H9 (cell line): ENCODE results near the gene FAM83F. TPM values are rescaled to one million over a fixed set of nuclear protein-coding genes. Genes with fewer than 3 reads are reported as not detected.

Source experiments
- DNase-seq: peaks from one replicate; pipeline ENCODE4 v3.0.0-alpha.2; 2017
- H2AFZ ChIP-seq: one replicate; pipeline ENCODE4 v1.6.1; 2013; ENCODE audit warnings: mild to moderate bottlenecking, low read length, control low read depth, moderate library complexity
- H2AK5ac ChIP-seq: 2 replicates; pipeline ENCODE4 v1.6.1; 2013; ENCODE audit warnings: low read length, control low read depth, mixed read lengths; ENCODE audit not compliant: insufficient read length
- H2BK120ac ChIP-seq: one replicate; pipeline ENCODE4 v1.6.1; 2013; ENCODE audit warnings: low read depth, mild to moderate bottlenecking, low read length, control low read depth, inconsistent platforms; ENCODE audit not compliant: poor library complexity, severe bottlenecking
- H2BK12ac ChIP-seq: 2 replicates; pipeline ENCODE4 v1.6.1; 2013; ENCODE audit warnings: low read length, control low read depth, mixed read lengths, low read depth; ENCODE audit not compliant: insufficient read length
- H2BK15ac ChIP-seq: 2 replicates; pipeline ENCODE4 v1.6.1; 2013; ENCODE audit warnings: low read depth, low read length, control low read depth
- H2BK20ac ChIP-seq: one replicate; pipeline ENCODE4 v1.6.1; 2013; ENCODE audit warnings: low read depth, mild to moderate bottlenecking, low read length, control low read depth, inconsistent platforms; ENCODE audit not compliant: poor library complexity, severe bottlenecking
- H2BK5ac ChIP-seq: 2 replicates; pipeline ENCODE4 v1.6.1; 2013; ENCODE audit warnings: low read length, control low read depth, mixed read lengths; ENCODE audit not compliant: insufficient read length
- H3K14ac ChIP-seq: 2 replicates; pipeline ENCODE4 v1.6.1; 2013; ENCODE audit warnings: low read length, control low read depth; ENCODE audit not compliant: insufficient read depth
- H3K18ac ChIP-seq: 2 replicates; pipeline ENCODE4 v1.6.1; 2013; ENCODE audit warnings: low read depth, mild to moderate bottlenecking, mixed read lengths, low read length, control low read depth; ENCODE audit not compliant: insufficient read length
- H3K23ac ChIP-seq: 2 replicates; pipeline ENCODE4 v1.6.1; 2013; ENCODE audit warnings: low read length, control low read depth, mixed read lengths, low read depth; ENCODE audit not compliant: insufficient read length
- H3K23me2 ChIP-seq: 2 replicates; pipeline ENCODE4 v1.6.1; 2013; ENCODE audit warnings: low read depth, mild to moderate bottlenecking, mixed read lengths, low read length, control low read depth; ENCODE audit not compliant: insufficient read length, poor library complexity, severe bottlenecking
- H3K27ac ChIP-seq: 2 replicates; pipeline ENCODE4 v1.5.1; 2013; ENCODE audit warnings: low read length, control low read depth, mixed read lengths, low read depth; ENCODE audit not compliant: insufficient read length
- H3K27me3 ChIP-seq: 2 replicates; pipeline ENCODE4 v1.6.1; 2013; ENCODE audit warnings: low read length, control low read depth, inconsistent platforms; ENCODE audit not compliant: insufficient read depth
- H3K4ac ChIP-seq: 2 replicates; pipeline ENCODE4 v1.6.1; 2013; ENCODE audit warnings: low read depth, mild to moderate bottlenecking, control low read depth, inconsistent platforms, low read length, moderate library complexity
- H3K4me1 ChIP-seq: 2 replicates; pipeline ENCODE4 v1.6.1; 2013; ENCODE audit warnings: low read length, control low read depth, inconsistent platforms; ENCODE audit not compliant: insufficient read depth
- H3K4me2 ChIP-seq: 2 replicates; pipeline ENCODE4 v1.6.1; 2013; ENCODE audit warnings: low read length, control low read depth, mixed read lengths; ENCODE audit not compliant: insufficient read length, insufficient read depth
- H3K56ac ChIP-seq: 2 replicates; pipeline ENCODE4 v1.6.1; 2013; ENCODE audit warnings: low read depth, mild to moderate bottlenecking, mixed read lengths, low read length, control low read depth; ENCODE audit not compliant: insufficient read length
- H3K79me1 ChIP-seq: 2 replicates; pipeline ENCODE4 v1.6.1; 2013; ENCODE audit warnings: low read depth, mild to moderate bottlenecking, moderate library complexity, low read length, control low read depth, inconsistent platforms; ENCODE audit not compliant: insufficient read depth, poor library complexity, severe bottlenecking
- H3K79me2 ChIP-seq: 2 replicates; pipeline ENCODE4 v1.6.1; 2013; ENCODE audit warnings: low read length, control low read depth, inconsistent platforms; ENCODE audit not compliant: insufficient read depth
- H3K9ac ChIP-seq: 2 replicates; pipeline ENCODE4 v1.6.1; 2013; ENCODE audit warnings: low read length, control low read depth, mixed read lengths; ENCODE audit not compliant: insufficient read length; ENCODE audit errors: extremely low read depth
- H3K9me3 ChIP-seq: one replicate; pipeline ENCODE4 v1.6.1; 2013; ENCODE audit warnings: low read depth, low read length, inconsistent platforms; ENCODE audit not compliant: control insufficient read depth
- H3T11ph ChIP-seq: one replicate; pipeline ENCODE4 v1.6.1; 2013; ENCODE audit warnings: mild to moderate bottlenecking, low read length, control low read depth, inconsistent platforms
- H4K20me1 ChIP-seq: one replicate; pipeline ENCODE4 v1.6.1; 2013; ENCODE audit not compliant: control insufficient read depth, insufficient read length, insufficient read depth
- H4K5ac ChIP-seq: 2 replicates; pipeline ENCODE4 v1.6.1; 2013; ENCODE audit warnings: low read depth, mild to moderate bottlenecking, mixed read lengths, low read length, control low read depth; ENCODE audit not compliant: insufficient read length
- H4K8ac ChIP-seq: replicated peaks from 2 replicates; pipeline ENCODE4 v1.6.1; 2013; ENCODE audit warnings: low read length, control low read depth, mixed read lengths, low read depth; ENCODE audit not compliant: insufficient read length
- H4K91ac ChIP-seq: 2 replicates; pipeline ENCODE4 v1.6.1; 2013; ENCODE audit warnings: low read depth, mild to moderate bottlenecking, moderate library complexity, mixed read lengths, low read length, control low read depth; ENCODE audit not compliant: insufficient read length
- H3K27ac Mint-ChIP-seq, 3 experiments: 2 replicates in 2 of 3; 3 replicates in 1 of 3; pipeline ENCODE4 v1.8.0; 2020 to 2021; ENCODE audit warnings: mixed read lengths in 3 of 3, mild to moderate bottlenecking in 1 of 3, moderate library complexity in 1 of 3
- H3K27me3 Mint-ChIP-seq: 2 replicates; pipeline ENCODE4 v1.8.0; 2021; ENCODE audit warnings: low read depth, mild to moderate bottlenecking, moderate library complexity, mixed read lengths
- H3K36me3 Mint-ChIP-seq, 3 experiments: 2 replicates in 2 of 3; 3 replicates in 1 of 3; pipeline ENCODE4 v1.8.0; 2020 to 2021; ENCODE audit warnings: low read depth in 3 of 3, mixed read lengths in 3 of 3; ENCODE audit not compliant: insufficient read depth in 1 of 3
- H3K4me1 Mint-ChIP-seq, 2 experiments: 2 replicates each; pipeline ENCODE4 v1.8.0; 2020; ENCODE audit warnings: mixed read lengths in 2 of 2
- H3K4me3 Mint-ChIP-seq, 2 experiments: 2 replicates in 1 of 2; 3 replicates in 1 of 2; pipeline ENCODE4 v1.8.0; 2020 to 2021; ENCODE audit warnings: mild to moderate bottlenecking in 2 of 2, mixed read lengths in 2 of 2, moderate library complexity in 1 of 2
- H3K9me3 Mint-ChIP-seq, 2 experiments: 2 replicates in 1 of 2; 3 replicates in 1 of 2; pipeline ENCODE4 v1.8.0; 2020; ENCODE audit warnings: mild to moderate bottlenecking in 2 of 2, mixed read lengths in 2 of 2, moderate library complexity in 1 of 2
- WGBS: extraction: QIAGEN DNeasy Blood & Tissue Kit; methylation state at CpG from one replicate; pipeline ENCODE4 v1.1.7; 2013; ENCODE audit warnings: missing lambda C conversion rate, low lambda C conversion rate, mixed read lengths; ENCODE audit not compliant: insufficient read length; ENCODE audit errors: extremely low coverage; 5-methylcytosine and 5-hydroxymethylcytosine counted together
- total RNA-seq: library from RNA; stranded (reverse); gene quantifications from 2 replicates; pipeline ENCODE4 v1.2.1, GENCODE V29; 2021
- TF ChIP-seq, protein P1 (sequence below): fragments of 200-600 bp; sonication (generic); conservative IDR thresholded peaks from 3 replicates; pipeline ENCODE4 v1.8.0; 2021; ENCODE audit warnings: antibody characterized with exemption, mild to moderate bottlenecking

FAM83F gene
- total RNA-seq, 1 experiment from 2014 or later: 17.4 TPM

DNA sequence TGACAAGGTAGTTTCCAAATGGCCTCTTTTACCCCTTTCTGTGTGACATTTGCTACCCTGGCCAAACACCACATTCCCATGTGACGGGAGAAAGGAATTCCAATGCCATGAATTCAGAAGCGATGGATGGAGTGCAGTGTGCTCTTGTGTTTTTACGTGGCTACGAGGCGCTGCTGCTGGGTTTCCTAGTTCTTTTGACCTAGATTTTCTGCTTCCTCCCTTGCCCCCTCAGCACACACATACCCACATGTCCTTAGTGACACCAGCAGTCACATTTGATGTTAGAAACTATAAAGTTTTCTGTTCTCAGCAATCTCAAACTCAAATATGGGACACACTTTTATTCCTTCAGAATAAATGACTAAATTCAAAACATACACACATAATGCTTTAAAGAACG, 42.4 kb upstream of the FAM83F start:
- Mint-ChIP-seq H3K4me3 (no peak overlapping the region), H3K9me3 (no peaks in the 10 kb centered on the region), H3K27ac (no peak overlapping the region), H3K27me3 (peaks cover 2% of the 10 kb centered on the region), H3K4me1 (peaks cover 24% of the 10 kb centered on the region in 2 experiments), H3K36me3 (no peaks in the 10 kb centered on the region)
- Histone ChIP-seq H3K56ac (no peak overlapping the region), H3K18ac (no peak overlapping the region), H2BK5ac (no peak overlapping the region), H3K79me1 (no peaks in the 10 kb centered on the region), H4K8ac (no peak overlapping the region), H3K23me2 (no peaks in the 10 kb centered on the region), H2AK5ac (no peak overlapping the region), H3T11ph (no peak overlapping the region), H4K5ac (no peak overlapping the region), H3K79me2 (no peaks in the 10 kb centered on the region), H2BK20ac (no peak overlapping the region), H4K91ac (no peak overlapping the region), H3K4me2 (no peak overlapping the region), H3K9ac (no peak overlapping the region), H2AFZ (no peak overlapping the region), H2BK120ac (no peak overlapping the region), H3K14ac (no peak overlapping the region; the same call in 1 of the 2 replicates), H4K20me1 (no peaks in the 10 kb centered on the region), H3K27ac (no peak overlapping the region), H3K23ac (no peak overlapping the region), H3K4ac (no peak overlapping the region), H2BK15ac (no peak overlapping the region), H3K27me3 (no peaks in the 10 kb centered on the region), H3K4me1 (0 out of 2 replicates have a peak, but pooled peaks cover 3% of the 10 kb centered on the region), H2BK12ac (no peak overlapping the region), H3K9me3 (no peaks in the 10 kb centered on the region)
- TF ChIP-seq, protein P1, sequence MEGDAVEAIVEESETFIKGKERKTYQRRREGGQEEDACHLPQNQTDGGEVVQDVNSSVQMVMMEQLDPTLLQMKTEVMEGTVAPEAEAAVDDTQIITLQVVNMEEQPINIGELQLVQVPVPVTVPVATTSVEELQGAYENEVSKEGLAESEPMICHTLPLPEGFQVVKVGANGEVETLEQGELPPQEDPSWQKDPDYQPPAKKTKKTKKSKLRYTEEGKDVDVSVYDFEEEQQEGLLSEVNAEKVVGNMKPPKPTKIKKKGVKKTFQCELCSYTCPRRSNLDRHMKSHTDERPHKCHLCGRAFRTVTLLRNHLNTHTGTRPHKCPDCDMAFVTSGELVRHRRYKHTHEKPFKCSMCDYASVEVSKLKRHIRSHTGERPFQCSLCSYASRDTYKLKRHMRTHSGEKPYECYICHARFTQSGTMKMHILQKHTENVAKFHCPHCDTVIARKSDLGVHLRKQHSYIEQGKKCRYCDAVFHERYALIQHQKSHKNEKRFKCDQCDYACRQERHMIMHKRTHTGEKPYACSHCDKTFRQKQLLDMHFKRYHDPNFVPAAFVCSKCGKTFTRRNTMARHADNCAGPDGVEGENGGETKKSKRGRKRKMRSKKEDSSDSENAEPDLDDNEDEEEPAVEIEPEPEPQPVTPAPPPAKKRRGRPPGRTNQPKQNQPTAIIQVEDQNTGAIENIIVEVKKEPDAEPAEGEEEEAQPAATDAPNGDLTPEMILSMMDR: no peak
- DNase-seq: no peak
- no CpG with 5 or more reads among the region's 6 CpGs for WGBS
